ENCODE data around the gene RANBP10.
A peak's percentile ranks its signal among the peaks of the same experiment; 100 is the strongest.

The RANBP10 gene

DNA sequence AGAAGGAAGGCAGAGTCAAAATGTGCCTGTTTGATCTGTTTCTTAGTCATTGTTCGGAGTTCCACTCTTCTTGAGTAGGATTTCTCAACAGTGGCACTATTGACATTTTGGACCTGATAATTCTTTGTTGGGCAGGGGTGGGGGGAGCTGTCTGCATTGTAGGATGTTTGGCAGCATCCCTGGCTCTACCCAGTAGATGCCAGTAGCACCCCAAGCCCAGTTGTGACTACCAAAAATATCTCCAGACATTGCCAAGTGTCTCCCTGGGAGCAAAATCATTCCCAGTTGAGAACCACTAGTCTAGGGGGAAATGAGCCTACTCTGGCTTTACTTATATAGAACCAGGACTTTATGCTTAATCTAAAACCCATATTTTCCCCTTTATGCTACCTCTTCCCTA is 86.1 kb downstream of the RANBP10 start:
- no peaks in the 10 kb centered on the region for H3K27me3 ChIP-seq (ENCODE audit: low read length)
- no peak for TF ChIP-seq EZH2phosphoT487 (conservative IDR thresholded peaks at IDR 0.05; ENCODE audit: low read length)
- TF ChIP-seq, protein P1, sequence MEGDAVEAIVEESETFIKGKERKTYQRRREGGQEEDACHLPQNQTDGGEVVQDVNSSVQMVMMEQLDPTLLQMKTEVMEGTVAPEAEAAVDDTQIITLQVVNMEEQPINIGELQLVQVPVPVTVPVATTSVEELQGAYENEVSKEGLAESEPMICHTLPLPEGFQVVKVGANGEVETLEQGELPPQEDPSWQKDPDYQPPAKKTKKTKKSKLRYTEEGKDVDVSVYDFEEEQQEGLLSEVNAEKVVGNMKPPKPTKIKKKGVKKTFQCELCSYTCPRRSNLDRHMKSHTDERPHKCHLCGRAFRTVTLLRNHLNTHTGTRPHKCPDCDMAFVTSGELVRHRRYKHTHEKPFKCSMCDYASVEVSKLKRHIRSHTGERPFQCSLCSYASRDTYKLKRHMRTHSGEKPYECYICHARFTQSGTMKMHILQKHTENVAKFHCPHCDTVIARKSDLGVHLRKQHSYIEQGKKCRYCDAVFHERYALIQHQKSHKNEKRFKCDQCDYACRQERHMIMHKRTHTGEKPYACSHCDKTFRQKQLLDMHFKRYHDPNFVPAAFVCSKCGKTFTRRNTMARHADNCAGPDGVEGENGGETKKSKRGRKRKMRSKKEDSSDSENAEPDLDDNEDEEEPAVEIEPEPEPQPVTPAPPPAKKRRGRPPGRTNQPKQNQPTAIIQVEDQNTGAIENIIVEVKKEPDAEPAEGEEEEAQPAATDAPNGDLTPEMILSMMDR (IDR thresholded peaks at IDR 0.05; ENCODE audit: insufficient read depth, low read length, poor library complexity, severe bottlenecking), result no peak
- peaks cover 40% of the 10 kb centered on the region for H3K79me2 ChIP-seq (ENCODE audit: insufficient read depth, low read length)

DNA sequence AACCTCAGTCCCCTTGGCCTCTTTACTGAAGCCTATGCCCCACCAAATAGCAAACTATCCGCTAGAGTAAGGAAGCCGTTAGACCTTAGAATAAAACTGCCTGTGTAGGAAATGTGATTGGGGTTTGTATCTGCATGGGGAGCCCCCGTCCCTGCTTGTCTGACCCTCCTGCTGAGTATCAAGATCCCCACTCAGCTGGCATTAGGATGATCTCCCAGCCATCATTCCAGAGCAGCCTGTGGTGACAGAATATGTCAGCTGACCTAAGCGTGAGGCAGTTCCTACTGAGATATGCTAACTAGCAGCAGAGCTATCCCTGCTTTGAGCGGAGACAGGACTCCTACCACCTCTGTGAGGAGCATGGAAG is 86.6 kb downstream of the RANBP10 start:
- Histone ChIP-seq H3K9ac (ENCODE audit: low read length) (peak overlapping the region; percentile 81), H3K9me3 (ENCODE audit: insufficient read depth, low read length) (no peaks in the 10 kb centered on the region), H3K27me3 (ENCODE audit: low read length) (no peaks in the 10 kb centered on the region), H3K4me2 (ENCODE audit: low read depth, low read length, poor library complexity, severe bottlenecking) (peak overlapping the region; percentile 68), H3K4me3 (ENCODE audit: insufficient read depth, low read length, poor library complexity, severe bottlenecking) (peak overlapping the region; percentile 77), H3K79me2 (ENCODE audit: insufficient read depth, low read length) (peaks cover 44% of the 10 kb centered on the region), H2AFZ (ENCODE audit: low read depth, low read length, severe bottlenecking) (peak overlapping the region; percentile 59), H3K9me2 (replicated peaks; ENCODE audit: insufficient read depth, low read length) (no peaks in the 10 kb centered on the region), H3F3A (ENCODE audit: insufficient read depth) (no peaks in the 10 kb centered on the region), H4K20me1 (ENCODE audit: low read depth, low read length) (no peaks in the 10 kb centered on the region), H3K27ac (ENCODE audit: low read depth, low read length) (peak overlapping the region; percentile 56), H3K36me3 (ENCODE audit: low read length) (no peaks in the 10 kb centered on the region)
- TF ChIP-seq EZH2phosphoT487 (conservative IDR thresholded peaks at IDR 0.05; ENCODE audit: low read length), result no peak
- TF ChIP-seq, protein P1 (IDR thresholded peaks at IDR 0.05; ENCODE audit: insufficient read depth, low read length, poor library complexity, severe bottlenecking), result no peak

More for the DNA sequence above, 86.1 kb downstream of the RANBP10 start:
- H3K9me2 ChIP-seq (replicated peaks; ENCODE audit: insufficient read depth, low read length), result no peaks in the 10 kb centered on the region
- no peaks in the 10 kb centered on the region for H3F3A ChIP-seq (ENCODE audit: insufficient read depth)
- H2AFZ ChIP-seq (ENCODE audit: low read depth, low read length, severe bottlenecking), result no peak overlapping the region
- H3K36me3 ChIP-seq (ENCODE audit: low read length), result no peaks in the 10 kb centered on the region
- H3K9me3 ChIP-seq (ENCODE audit: insufficient read depth, low read length), result no peaks in the 10 kb centered on the region
- H3K27ac ChIP-seq (ENCODE audit: low read depth, low read length), result no peak overlapping the region
- H3K9ac ChIP-seq (ENCODE audit: low read length), result peak overlapping the region; percentile 81
- H4K20me1 ChIP-seq (ENCODE audit: low read depth, low read length), result no peaks in the 10 kb centered on the region
- H3K4me2 ChIP-seq (ENCODE audit: low read depth, low read length, poor library complexity, severe bottlenecking), result peak overlapping the region; percentile 68
- peak overlapping the region; percentile 77 for H3K4me3 ChIP-seq (ENCODE audit: insufficient read depth, low read length, poor library complexity, severe bottlenecking)

DNA sequence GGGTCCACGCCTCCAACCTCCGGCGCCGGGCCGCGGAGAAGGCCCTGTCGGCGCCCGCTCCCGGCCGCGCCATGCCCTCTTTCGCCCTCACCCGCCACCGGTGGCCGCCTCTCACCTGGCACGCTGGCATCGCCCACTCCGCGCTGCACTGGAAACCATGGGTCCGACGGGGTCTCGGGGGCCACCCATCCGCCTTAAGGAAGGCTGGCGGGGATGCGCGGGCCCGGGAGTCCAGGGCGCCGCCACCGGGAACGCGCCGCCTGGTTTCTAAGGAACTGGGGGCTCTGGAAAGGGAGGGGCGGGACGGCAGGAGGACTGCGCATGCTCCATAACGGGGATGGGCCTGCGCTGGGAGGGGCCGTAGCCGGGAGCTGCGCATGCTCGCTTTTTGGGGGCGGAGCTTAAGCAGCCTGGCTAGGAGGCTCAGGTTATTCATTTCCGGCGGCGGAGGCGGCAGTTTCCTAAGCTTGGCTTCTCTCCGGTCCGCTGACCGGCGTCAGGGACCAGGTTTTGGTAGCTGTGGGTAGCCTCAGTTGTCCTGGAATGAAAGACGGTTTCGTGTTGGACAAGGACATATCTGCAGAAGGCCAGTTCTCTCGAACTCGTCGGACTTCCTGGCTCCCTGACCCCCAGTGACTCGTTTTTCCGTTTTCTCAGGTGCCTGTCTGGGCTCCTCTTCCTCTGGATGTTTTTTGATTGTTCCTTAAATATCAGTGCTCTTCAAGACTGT is 87.1 kb downstream of the RANBP10 start, which contains the start of gene GFOD2:
Gene GFOD2, minus strand, starts transcription at position 269 of the 730 bp plus-strand sequence. CDS start 33,601 bp downstream, outside the sequence.
- no peaks in the 10 kb centered on the region for H3K9me2 ChIP-seq (replicated peaks; ENCODE audit: insufficient read depth, low read length)
- H3K79me2 ChIP-seq (ENCODE audit: insufficient read depth, low read length), result peaks cover 50% of the 10 kb centered on the region
- peak within 1 kb of the TSS; percentile 56 for H3K27ac ChIP-seq (ENCODE audit: low read depth, low read length)
- H3K36me3 ChIP-seq (ENCODE audit: low read length), result no peaks in the 10 kb centered on the region
- H3K9ac ChIP-seq (ENCODE audit: low read length), result peak within 1 kb of the TSS; percentile 81
- peak within 1 kb of the TSS; percentile 68 for H3K4me2 ChIP-seq (ENCODE audit: low read depth, low read length, poor library complexity, severe bottlenecking)
- H3F3A ChIP-seq (ENCODE audit: insufficient read depth), result no peaks in the 10 kb centered on the region
- peak within 1 kb of the TSS; percentile 77 for H3K4me3 ChIP-seq (ENCODE audit: insufficient read depth, low read length, poor library complexity, severe bottlenecking)
- peak within 1 kb of the TSS; percentile 59 for H2AFZ ChIP-seq (ENCODE audit: low read depth, low read length, severe bottlenecking)
- H4K20me1 ChIP-seq (ENCODE audit: low read depth, low read length), result no peaks in the 10 kb centered on the region
- H3K9me3 ChIP-seq (ENCODE audit: insufficient read depth, low read length), result no peaks in the 10 kb centered on the region
- TF ChIP-seq EZH2phosphoT487 (conservative IDR thresholded peaks at IDR 0.05; ENCODE audit: low read length), result no peak
- no peaks in the 10 kb centered on the region for H3K27me3 ChIP-seq (ENCODE audit: low read length)

DNA sequence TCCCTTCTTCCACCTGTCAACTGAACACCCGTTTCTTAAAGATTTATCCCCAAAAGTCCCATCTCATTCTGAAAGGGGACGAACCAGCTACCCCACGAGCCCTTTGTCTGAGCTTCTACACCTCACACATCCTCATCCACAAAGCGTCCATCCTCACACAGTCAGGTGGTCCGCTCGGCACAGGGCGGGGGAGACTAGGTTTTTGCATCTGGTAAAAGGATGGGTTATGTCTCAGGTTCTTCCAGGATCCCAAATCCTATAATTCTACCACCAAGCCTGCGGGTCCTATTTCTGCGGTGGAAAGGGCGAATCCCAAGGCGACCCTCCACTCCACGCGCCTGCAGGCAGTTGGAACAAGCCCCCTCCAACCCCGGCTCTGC is 87.7 kb downstream of the RANBP10 start:
- no peaks in the 10 kb centered on the region for H3K9me2 ChIP-seq (replicated peaks; ENCODE audit: insufficient read depth, low read length)
- no peaks in the 10 kb centered on the region; the same call in 1 of the 2 replicates for H4K20me1 ChIP-seq (ENCODE audit: low read depth, low read length)
- peak overlapping the region; percentile 68 for H3K4me2 ChIP-seq (ENCODE audit: low read depth, low read length, poor library complexity, severe bottlenecking)
- no peaks in the 10 kb centered on the region for H3K9me3 ChIP-seq (ENCODE audit: insufficient read depth, low read length)
- H3K36me3 ChIP-seq (ENCODE audit: low read length), result no peaks in the 10 kb centered on the region
- H3K4me3 ChIP-seq (ENCODE audit: insufficient read depth, low read length, poor library complexity, severe bottlenecking), result peak overlapping the region; percentile 77
- H3F3A ChIP-seq (ENCODE audit: insufficient read depth), result no peaks in the 10 kb centered on the region
- H3K9ac ChIP-seq (ENCODE audit: low read length), result peak overlapping the region; percentile 81
- H3K79me2 ChIP-seq (ENCODE audit: insufficient read depth, low read length), result peaks cover 55% of the 10 kb centered on the region
- no peaks in the 10 kb centered on the region for H3K27me3 ChIP-seq (ENCODE audit: low read length)
- TF ChIP-seq EZH2phosphoT487 (conservative IDR thresholded peaks at IDR 0.05; ENCODE audit: low read length), result no peak
- TF ChIP-seq, protein P1 (IDR thresholded peaks at IDR 0.05; ENCODE audit: insufficient read depth, low read length, poor library complexity, severe bottlenecking), result no peak
- no peak overlapping the region for H3K27ac ChIP-seq (ENCODE audit: low read depth, low read length)
- H2AFZ ChIP-seq (ENCODE audit: low read depth, low read length, severe bottlenecking), result peak overlapping the region; percentile 57
